ENCODE results near the gene SMTNL2. TPM values are rescaled to one million over a fixed set of nuclear protein-coding genes. Genes with fewer than 3 reads are reported as not detected.

SMTNL2 gene
- total RNA-seq, 1 experiment from 2014 or later = 39.3 TPM

DNA sequence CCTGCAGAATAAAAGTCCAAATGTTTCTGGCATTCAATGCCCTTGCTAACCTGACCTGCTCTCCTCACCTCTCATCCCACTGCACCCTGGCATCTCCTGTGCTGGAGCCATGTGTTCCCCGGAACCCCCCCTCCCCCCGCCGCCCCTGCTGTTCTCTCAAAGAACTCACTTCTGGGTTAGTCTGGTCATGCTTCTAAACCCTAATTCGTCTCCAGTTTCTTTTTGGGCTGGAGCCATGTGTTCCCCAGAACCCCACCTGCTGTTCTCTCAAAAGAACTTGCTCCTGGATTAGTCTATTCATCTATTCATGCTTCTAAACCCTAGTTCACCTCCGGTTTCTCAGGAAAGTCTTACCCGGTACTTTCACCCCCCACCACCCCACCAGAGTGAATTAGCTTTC is 58.0 kb downstream of the SMTNL2 start:
- H3K4me3 ChIP-seq (ENCODE audit: low read depth, low read length) = no peak overlapping the region
- CTCF ChIA-PET = no interaction called here
- H3K4me1 ChIP-seq = 0 out of 2 replicates have a peak, but pooled peaks cover 4% of the 10 kb centered on the region
- intact Hi-C loops (cut with micrococcal nuclease; ENCODE audit: unreplicated experiment) = no loop called here
- POLR2A ChIA-PET = no interaction called here
- DNase-seq = no peak
- H3K4me3 Mint-ChIP-seq (ENCODE audit: unreplicated experiment) = no peak overlapping the region
- no peaks in the 10 kb centered on the region for H3K36me3 ChIP-seq (ENCODE audit: control insufficient read depth, insufficient read depth, low read length)
- H3K27ac Mint-ChIP-seq (ENCODE audit: unreplicated experiment) = no peak overlapping the region
- no peaks in the 10 kb centered on the region for H3K9me3 ChIP-seq
- TF ChIP-seq, protein P1, sequence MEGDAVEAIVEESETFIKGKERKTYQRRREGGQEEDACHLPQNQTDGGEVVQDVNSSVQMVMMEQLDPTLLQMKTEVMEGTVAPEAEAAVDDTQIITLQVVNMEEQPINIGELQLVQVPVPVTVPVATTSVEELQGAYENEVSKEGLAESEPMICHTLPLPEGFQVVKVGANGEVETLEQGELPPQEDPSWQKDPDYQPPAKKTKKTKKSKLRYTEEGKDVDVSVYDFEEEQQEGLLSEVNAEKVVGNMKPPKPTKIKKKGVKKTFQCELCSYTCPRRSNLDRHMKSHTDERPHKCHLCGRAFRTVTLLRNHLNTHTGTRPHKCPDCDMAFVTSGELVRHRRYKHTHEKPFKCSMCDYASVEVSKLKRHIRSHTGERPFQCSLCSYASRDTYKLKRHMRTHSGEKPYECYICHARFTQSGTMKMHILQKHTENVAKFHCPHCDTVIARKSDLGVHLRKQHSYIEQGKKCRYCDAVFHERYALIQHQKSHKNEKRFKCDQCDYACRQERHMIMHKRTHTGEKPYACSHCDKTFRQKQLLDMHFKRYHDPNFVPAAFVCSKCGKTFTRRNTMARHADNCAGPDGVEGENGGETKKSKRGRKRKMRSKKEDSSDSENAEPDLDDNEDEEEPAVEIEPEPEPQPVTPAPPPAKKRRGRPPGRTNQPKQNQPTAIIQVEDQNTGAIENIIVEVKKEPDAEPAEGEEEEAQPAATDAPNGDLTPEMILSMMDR (IDR thresholded peaks at IDR 0.05; ENCODE audit: insufficient read depth in 1 of 2, low read depth in 1 of 2, low read length in 1 of 2, severe bottlenecking in 1 of 2, unreplicated experiment in 1 of 2) = no peak
- H3K9me3 Mint-ChIP-seq (ENCODE audit: unreplicated experiment) = no peaks in the 10 kb centered on the region
- BruUV-seq (replicated peaks) = no TSS peak
- peaks cover 1% of the 10 kb centered on the region; the same call in 1 of the 2 replicates for H3K27me3 ChIP-seq (replicated peaks; ENCODE audit: control insufficient read depth, insufficient read depth, low read length)
- H3K36me3 Mint-ChIP-seq (ENCODE audit: insufficient read depth, unreplicated experiment) = no peaks in the 10 kb centered on the region
- H3K4me1 Mint-ChIP-seq (ENCODE audit: low read depth, unreplicated experiment) = peaks cover 11% of the 10 kb centered on the region
- peaks cover 9% of the 10 kb centered on the region for H3K27me3 Mint-ChIP-seq (ENCODE audit: insufficient read depth, unreplicated experiment)

- Mint-ChIP-seq H3K4me3 (ENCODE audit: unreplicated experiment) (no peak overlapping the region), H3K36me3 (ENCODE audit: insufficient read depth, unreplicated experiment) (no peaks in the 10 kb centered on the region), H3K27ac (ENCODE audit: unreplicated experiment) (no peak overlapping the region), H3K9me3 (ENCODE audit: unreplicated experiment) (no peaks in the 10 kb centered on the region), H3K27me3 (ENCODE audit: insufficient read depth, unreplicated experiment) (peaks cover 9% of the 10 kb centered on the region), H3K4me1 (ENCODE audit: low read depth, unreplicated experiment) (peaks cover 15% of the 10 kb centered on the region)
- H3K36me3 ChIP-seq (ENCODE audit: control insufficient read depth, insufficient read depth, low read length) = no peaks in the 10 kb centered on the region
- 0 out of 2 replicates have a peak, but pooled peaks cover 4% of the 10 kb centered on the region for H3K4me1 ChIP-seq
- no TSS peak for BruUV-seq (replicated peaks)
- intact Hi-C loops (cut with micrococcal nuclease; ENCODE audit: unreplicated experiment) = no loop called here
- TF ChIP-seq, protein P1 (IDR thresholded peaks at IDR 0.05; ENCODE audit: insufficient read depth in 1 of 2, low read depth in 1 of 2, low read length in 1 of 2, severe bottlenecking in 1 of 2, unreplicated experiment in 1 of 2) = no peak
- H3K4me3 ChIP-seq (ENCODE audit: low read depth, low read length) = no peak overlapping the region
- no peaks in the 10 kb centered on the region for H3K9me3 ChIP-seq
- H3K27me3 ChIP-seq (replicated peaks; ENCODE audit: control insufficient read depth, insufficient read depth, low read length) = peaks cover 1% of the 10 kb centered on the region; the same call in 1 of the 2 replicates
- POLR2A ChIA-PET = no interaction called here
- CTCF ChIA-PET = interaction anchor here (0.8 kb wide), 1 partner anchor 18 kb away, joined by 3 read pairs; no protein-coding TSS in a partner anchor
- no peak for DNase-seq
These were observed 59.3 kb downstream of the SMTNL2 start for GRCh38 chr17:4643676-4644075.

DNA sequence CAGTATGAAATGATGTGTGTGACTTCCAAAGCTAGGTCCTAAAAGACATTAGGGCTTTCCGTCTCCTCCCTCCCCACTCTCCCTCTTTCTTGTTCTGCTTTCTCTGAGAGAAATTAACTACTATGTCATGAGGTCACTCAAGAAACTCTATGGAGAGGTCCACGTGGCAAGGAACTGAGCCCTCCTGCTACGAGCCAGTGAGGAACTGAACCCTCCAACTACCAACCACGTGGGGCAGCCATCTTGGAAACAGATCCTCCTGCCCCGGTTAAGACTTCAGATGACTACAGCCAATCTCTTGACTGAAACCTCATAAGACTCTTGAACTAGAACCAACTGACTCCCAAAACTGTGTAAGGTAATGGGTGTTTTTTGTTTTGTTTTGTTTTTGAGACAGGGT is 61.3 kb downstream of the SMTNL2 start:
- BruUV-seq (replicated peaks) = no TSS peak
- H3K27me3 Mint-ChIP-seq (ENCODE audit: insufficient read depth, unreplicated experiment) = peaks cover 9% of the 10 kb centered on the region
- TF ChIP-seq, protein P1 (IDR thresholded peaks at IDR 0.05; ENCODE audit: insufficient read depth in 1 of 2, low read depth in 1 of 2, low read length in 1 of 2, severe bottlenecking in 1 of 2, unreplicated experiment in 1 of 2) = no peak
- Histone ChIP-seq H3K36me3 (ENCODE audit: control insufficient read depth, insufficient read depth, low read length) (no peaks in the 10 kb centered on the region), H3K9me3 (no peaks in the 10 kb centered on the region), H3K4me3 (ENCODE audit: low read depth, low read length) (no peak overlapping the region), H3K4me1 (0 out of 2 replicates have a peak, but pooled peaks cover 4% of the 10 kb centered on the region), H3K27me3 (replicated peaks; ENCODE audit: control insufficient read depth, insufficient read depth, low read length) (peaks cover 1% of the 10 kb centered on the region; the same call in 1 of the 2 replicates)
- H3K4me3 Mint-ChIP-seq (ENCODE audit: unreplicated experiment) = no peak overlapping the region
- no peaks in the 10 kb centered on the region for H3K36me3 Mint-ChIP-seq (ENCODE audit: insufficient read depth, unreplicated experiment)
- no peak for DNase-seq
- no peak overlapping the region for H3K27ac Mint-ChIP-seq (ENCODE audit: unreplicated experiment)
- ChIA-PET POLR2A (no interaction called here), CTCF (no interaction called here)
- intact Hi-C loops (cut with micrococcal nuclease; ENCODE audit: unreplicated experiment) = no loop called here
- no peaks in the 10 kb centered on the region for H3K9me3 Mint-ChIP-seq (ENCODE audit: unreplicated experiment)
- H3K4me1 Mint-ChIP-seq (ENCODE audit: low read depth, unreplicated experiment) = peaks cover 6% of the 10 kb centered on the region
